DOHH2 (cell line): ENCODE results near the gene RTP3.

ENCODE experiments used
- CTCF ChIP-seq: fragments of 200-600 bp; sonication (generic); IDR thresholded peaks from one replicate; pipeline ENCODE4 v1.5.1; 2014; ENCODE audit warnings: antibody characterized with exemption, mild to moderate bottlenecking, low read depth, low read length; ENCODE audit not compliant: poor library complexity, severe bottlenecking
- EZH2phosphoT487 ChIP-seq: fragments of 200-600 bp; sonication (generic); IDR thresholded peaks from 2 replicates; pipeline ENCODE4 v1.6.1; 2017; ENCODE audit warnings: borderline replicate concordance, mild to moderate bottlenecking, antibody characterized with exemption, low read length, moderate library complexity, mixed read lengths

GRCh38 chr3:46546896-46547440, 49.2 kb downstream of the RTP3 start:
- TF ChIP-seq CTCF (no peak), EZH2phosphoT487 (no peak)
